ENCODE results near the gene ZNF865.

DNA sequence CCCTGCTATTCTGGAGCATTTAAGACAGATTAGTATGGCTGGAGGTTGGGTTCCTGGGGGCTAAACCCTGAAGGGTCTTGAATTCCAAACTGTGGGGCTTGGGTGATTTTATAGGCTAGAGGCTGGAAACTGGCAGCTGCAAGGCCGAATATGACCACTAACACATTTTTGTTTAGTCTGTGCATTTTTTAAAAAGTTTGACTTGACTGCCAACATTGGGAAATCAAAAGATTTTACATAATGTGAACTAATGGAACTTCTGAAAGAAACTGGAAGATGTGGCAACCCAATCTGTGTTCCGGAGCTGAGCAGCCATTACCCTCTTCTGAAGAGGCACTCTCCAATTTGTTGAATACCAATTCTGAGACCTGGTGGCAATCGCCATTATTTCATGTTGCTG is 13.8 kb downstream of the ZNF865 start:
- no peak for TF ChIP-seq NRF1 (conservative IDR thresholded peaks at IDR 0.05; ENCODE audit: low read depth, low read length)
- TF ChIP-seq NFYB (IDR thresholded peaks at IDR 0.05; ENCODE audit: insufficient read depth, low read depth, low read length): no peak
